ENCODE measurements around the gene FNDC3B. TPM values are rescaled to one million over a fixed set of nuclear protein-coding genes. Genes with fewer than 3 reads are reported as not detected.

FNDC3B gene
- total RNA-seq, 2 donors from 2014 or later = 17.6 to 17.9 TPM

DNA sequence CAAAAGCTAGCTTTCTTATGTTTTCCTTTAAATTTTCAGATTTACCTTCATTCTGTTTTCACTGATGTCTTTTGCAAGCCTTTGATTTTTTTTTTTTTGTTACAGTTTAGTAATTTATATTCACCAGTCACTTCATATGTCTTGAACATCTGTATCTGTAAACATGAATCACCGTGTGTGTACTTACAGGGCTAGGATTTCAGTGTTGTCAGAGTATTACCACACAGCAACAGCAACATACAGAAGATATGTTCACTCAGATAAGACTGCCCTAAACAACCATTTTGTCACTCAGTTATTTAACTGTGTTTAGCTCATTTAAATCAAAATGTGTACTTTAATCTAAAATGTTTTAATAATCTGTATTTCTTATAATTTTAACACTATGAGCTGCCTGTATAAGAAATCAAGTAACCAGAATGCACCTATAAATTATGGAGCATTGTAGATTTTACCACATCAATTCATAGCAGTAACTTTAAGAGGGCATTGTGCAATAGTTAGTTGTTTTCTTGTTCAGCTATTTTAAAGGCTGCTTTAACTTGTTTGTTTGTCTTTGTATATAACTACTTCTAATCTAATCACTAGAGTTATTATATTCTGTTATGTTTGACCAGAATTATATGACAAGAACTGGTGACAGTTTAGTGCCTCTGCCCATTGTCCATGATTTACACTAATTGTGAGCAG, 358.5 kb downstream of the FNDC3B start:
- peaks cover 8% of the 10 kb centered on the region for H3K9me3 Mint-ChIP-seq
- no peak for ATAC-seq (replicated peaks)
- H3K36me3 Mint-ChIP-seq (ENCODE audit: low read depth) = peaks cover 38% of the 10 kb centered on the region
- no peaks in the 10 kb centered on the region for H3K27me3 Mint-ChIP-seq
- no peak overlapping the region for H3K4me3 Mint-ChIP-seq
- no peaks in the 10 kb centered on the region for H3K4me1 Mint-ChIP-seq
- H3K27ac Mint-ChIP-seq = no peak overlapping the region

DNA sequence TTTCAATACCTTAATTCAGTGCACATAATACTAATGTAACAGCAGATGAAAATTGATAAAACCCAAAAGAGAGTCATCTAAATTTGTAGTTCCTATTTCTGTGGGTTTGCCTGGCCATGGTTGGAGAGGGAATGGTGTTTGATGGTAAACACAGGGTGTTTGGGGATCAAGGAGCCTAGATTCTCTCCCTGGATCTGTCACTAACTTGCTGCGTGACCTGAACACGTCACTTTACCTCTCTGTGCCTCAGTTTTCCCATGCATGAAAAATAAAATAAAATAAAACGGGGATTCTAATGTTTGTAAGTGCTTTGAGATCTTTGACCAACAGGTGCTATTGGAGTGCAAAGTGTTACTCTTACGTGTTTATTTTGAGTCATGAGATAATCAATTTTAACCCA, 359.1 kb downstream of the FNDC3B start:
- H3K4me1 Mint-ChIP-seq = no peaks in the 10 kb centered on the region
- peaks cover 8% of the 10 kb centered on the region for H3K9me3 Mint-ChIP-seq
- H3K36me3 Mint-ChIP-seq (ENCODE audit: low read depth) = peaks cover 38% of the 10 kb centered on the region
- no peaks in the 10 kb centered on the region for H3K27me3 Mint-ChIP-seq
- no peak overlapping the region for H3K4me3 Mint-ChIP-seq
- no peak overlapping the region for H3K27ac Mint-ChIP-seq
- ATAC-seq (replicated peaks) = no peak

DNA sequence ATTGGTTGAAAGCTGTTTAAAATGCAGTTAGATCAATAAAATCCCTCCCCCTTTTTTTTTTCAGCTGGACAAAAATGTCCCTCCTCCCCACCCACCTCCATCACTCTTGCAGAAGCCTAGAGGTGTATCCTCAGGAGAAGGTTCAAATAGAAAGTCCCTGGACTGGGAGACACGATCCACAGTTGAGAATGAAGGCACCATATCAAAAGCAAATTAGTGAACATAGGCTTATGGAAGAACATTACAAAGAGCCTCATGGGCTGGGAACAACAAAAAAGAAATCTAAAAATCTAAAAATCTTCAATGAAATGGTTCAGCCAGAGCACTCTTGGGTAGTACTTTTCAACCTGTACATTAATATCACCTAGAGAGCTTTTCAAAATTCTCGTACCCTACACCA, 362.7 kb downstream of the FNDC3B start:
- no peak overlapping the region for H3K27ac Mint-ChIP-seq
- ATAC-seq (replicated peaks) = no peak
- no peaks in the 10 kb centered on the region for H3K4me1 Mint-ChIP-seq
- H3K9me3 Mint-ChIP-seq = peaks cover 8% of the 10 kb centered on the region
- no peaks in the 10 kb centered on the region for H3K27me3 Mint-ChIP-seq
- H3K36me3 Mint-ChIP-seq (ENCODE audit: low read depth) = peaks cover 34% of the 10 kb centered on the region
- no peak overlapping the region for H3K4me3 Mint-ChIP-seq

DNA sequence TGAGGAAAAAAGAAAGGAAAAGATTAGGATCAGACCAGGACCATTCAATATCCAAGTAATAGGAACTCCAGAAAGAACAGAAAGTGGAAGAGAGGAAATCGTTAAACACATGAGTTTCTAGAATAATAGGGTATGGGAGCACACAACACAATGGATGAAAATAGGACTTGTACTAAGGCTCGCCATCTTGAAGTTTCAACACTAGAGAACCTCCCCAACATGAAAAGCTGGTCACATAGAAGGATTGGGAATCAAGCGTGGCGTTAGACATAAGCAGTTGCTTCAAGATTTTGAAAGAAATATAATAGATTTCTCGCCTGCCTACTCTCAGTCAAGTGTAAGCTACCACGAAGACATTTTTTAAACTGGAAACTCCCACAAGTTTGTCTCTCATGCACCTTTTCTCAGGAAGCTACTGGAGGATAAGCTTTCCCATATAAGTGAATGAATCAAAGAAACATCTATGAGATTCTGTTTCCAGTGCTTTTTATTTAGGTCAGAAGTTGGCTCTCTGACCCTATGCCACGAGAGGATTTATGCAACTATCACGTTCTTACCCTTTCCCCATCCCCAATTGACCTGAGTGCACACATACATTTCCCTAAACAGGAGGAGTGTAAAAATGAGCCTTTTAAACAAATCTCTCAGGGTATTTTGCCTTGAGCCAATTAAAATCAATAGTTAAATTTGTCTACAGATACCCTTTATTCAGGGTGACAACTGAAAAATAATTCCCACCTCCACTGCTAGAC, 363.7 kb downstream of the FNDC3B start:
- no peaks in the 10 kb centered on the region for H3K4me1 Mint-ChIP-seq
- no peaks in the 10 kb centered on the region for H3K27me3 Mint-ChIP-seq
- H3K4me3 Mint-ChIP-seq = no peak overlapping the region
- H3K27ac Mint-ChIP-seq = no peak overlapping the region
- H3K36me3 Mint-ChIP-seq (ENCODE audit: low read depth) = peaks cover 30% of the 10 kb centered on the region
- peaks cover 8% of the 10 kb centered on the region for H3K9me3 Mint-ChIP-seq
- no peak for ATAC-seq (replicated peaks)

DNA sequence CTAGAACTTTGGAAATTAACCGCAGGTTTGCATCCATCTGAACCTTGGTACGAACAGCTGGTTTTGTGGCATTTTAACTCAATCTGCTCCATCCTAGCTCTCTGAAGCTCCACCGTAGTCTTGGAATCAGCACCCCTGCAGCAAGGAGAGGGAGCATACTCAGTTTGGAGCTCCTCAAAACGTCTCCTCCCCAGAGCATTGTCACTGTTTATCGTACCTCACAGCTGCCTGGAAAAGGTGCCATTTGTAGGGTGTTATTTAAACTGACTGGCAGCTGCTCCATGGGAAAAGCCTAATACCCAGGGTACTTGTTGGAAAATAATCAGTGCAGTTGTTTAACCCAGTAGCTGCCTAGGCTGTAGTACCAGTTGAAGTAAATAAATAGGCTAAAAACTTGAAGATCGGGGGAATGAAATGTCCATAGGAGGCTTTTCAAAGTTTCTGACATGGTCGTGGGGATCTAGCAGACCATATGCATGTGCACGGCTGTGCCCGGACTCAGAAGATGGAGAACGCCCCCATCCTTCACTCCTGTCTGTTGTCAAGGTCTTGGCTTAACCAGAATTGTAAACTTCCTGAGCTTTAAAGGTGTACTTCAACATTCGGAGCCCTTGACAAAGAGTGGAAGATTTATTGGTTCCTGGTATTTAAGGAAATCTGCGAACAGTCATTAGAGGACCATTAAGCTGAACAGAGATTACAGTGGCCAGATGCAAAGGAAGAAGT, 365.0 kb downstream of the FNDC3B start:
- Mint-ChIP-seq H3K27me3 (no peaks in the 10 kb centered on the region), H3K36me3 (ENCODE audit: low read depth) (peaks cover 21% of the 10 kb centered on the region), H3K4me1 (no peaks in the 10 kb centered on the region)

DNA sequence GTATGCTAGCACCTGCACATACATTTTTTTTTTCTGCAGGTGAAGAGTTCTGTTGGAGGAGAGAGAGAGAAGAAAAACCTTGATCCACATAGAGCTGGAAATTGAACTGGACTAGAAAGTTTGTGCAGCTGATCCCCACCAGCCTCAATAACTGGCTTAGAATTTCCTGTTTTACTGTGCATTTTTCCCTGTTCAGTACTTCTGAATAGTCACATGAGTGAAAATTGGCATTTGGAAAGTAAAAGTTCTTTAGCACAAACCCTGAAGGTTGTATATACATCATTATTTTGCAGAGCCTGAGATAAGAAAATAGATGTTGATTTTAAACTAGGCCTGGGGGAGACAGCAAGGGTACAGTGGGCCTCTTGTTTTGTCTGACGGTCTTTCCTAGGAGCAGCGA, 366.5 kb downstream of the FNDC3B start:
- peaks cover 8% of the 10 kb centered on the region for H3K9me3 Mint-ChIP-seq
- H3K36me3 Mint-ChIP-seq (ENCODE audit: low read depth) = peaks cover 11% of the 10 kb centered on the region
- no peaks in the 10 kb centered on the region for H3K27me3 Mint-ChIP-seq
- no peak overlapping the region for H3K4me3 Mint-ChIP-seq
- ATAC-seq (replicated peaks) = no peak
- H3K4me1 Mint-ChIP-seq = no peaks in the 10 kb centered on the region
- H3K27ac Mint-ChIP-seq = no peak overlapping the region

More for the DNA sequence above, 365.0 kb downstream of the FNDC3B start:
- Mint-ChIP-seq H3K4me3 (no peak overlapping the region), H3K27ac (no peak overlapping the region), H3K9me3 (peaks cover 8% of the 10 kb centered on the region)
- no peak for ATAC-seq (replicated peaks)

DNA sequence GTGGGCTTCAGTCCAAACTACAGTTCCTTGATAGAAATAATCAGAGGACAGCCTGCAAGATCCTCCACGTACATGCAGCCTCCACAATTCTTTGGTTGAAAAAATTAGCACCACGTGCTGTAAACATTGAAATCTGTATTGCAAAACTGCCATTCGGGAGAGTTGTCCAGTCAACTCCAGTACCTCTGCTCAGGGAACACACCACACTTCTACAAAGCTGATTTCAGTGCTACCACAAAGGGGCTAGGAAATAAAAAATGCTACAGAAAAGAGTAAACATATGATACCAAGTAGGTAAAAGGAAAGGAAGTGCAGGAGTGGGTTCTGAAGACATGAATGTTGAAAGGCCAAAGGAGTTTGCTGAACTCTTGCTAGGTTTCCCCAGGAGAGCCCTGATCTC, 368.5 kb downstream of the FNDC3B start:
- H3K9me3 Mint-ChIP-seq = peaks cover under 1% of the 10 kb centered on the region
- H3K4me1 Mint-ChIP-seq = no peaks in the 10 kb centered on the region
- no peak overlapping the region for H3K27ac Mint-ChIP-seq
- no peaks in the 10 kb centered on the region for H3K27me3 Mint-ChIP-seq
- no peak overlapping the region for H3K4me3 Mint-ChIP-seq
- no peak for ATAC-seq (replicated peaks)
- no peaks in the 10 kb centered on the region for H3K36me3 Mint-ChIP-seq (ENCODE audit: low read depth)

DNA sequence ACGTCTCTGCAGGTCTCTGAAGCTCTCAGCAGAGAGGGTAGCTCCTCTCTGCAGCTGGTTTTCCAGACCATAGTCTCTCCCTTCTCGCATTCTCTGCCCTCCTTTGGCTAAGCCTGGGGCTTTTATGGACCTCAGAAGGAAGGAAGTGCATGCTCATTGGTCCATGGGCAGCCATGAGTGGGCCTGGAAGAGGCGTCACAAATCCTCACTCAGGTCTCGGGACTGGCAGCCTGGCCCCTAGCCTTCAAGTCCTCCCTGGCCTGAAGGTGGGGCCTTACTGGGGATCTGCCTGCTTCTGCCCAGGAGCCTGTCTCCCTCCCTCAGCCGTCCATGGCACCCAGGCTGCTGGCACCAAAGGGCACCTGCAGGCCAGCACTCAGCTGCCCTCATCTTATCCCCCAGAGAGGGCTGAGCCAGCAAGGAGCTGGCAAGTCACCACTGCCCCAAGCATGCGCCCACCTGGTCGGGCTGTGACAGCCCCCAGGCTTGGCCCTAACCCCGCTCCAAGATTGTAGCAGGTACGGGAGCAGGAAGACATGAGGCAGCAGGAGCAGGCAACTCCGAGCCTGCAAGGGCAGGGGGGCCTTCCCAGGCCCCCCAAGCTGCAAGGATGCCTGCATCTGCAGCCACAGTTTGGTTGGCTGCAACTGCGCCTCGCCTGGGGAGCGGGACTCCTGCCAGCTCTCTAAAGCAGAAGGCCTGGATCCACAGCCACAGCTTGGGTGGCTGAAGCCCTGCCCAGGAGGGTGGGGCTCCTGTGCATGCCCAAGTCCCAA, 371.5 kb downstream of the FNDC3B start:
- Mint-ChIP-seq H3K4me3 (no peak overlapping the region), H3K4me1 (no peaks in the 10 kb centered on the region), H3K27ac (no peak overlapping the region), H3K36me3 (ENCODE audit: low read depth) (no peaks in the 10 kb centered on the region), H3K9me3 (no peaks in the 10 kb centered on the region), H3K27me3 (peaks cover 10% of the 10 kb centered on the region)
- ATAC-seq (replicated peaks) = no peak

DNA sequence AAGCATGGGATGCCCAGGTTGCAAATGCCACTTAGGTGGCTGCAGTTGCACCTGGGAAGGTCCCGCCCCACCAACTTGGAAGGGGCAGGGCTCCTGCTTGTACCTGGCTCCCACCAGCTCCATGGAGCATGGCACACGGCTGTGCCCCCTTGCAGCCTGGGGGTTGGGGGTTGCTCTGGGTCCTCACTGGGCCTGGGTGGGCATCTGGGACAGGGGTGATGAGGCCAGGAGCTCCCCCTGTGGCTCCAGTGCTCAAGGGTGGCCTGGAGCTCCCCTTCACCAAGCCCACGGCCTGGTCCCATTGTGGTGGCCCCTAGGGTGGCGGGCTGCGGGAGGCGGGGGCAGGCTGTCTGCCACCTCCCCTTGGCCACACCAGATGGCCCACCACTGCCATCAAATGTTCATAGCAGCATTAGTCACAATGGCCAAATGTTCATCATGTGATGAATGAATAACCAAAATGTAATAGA, 372.1 kb downstream of the FNDC3B start:
- Mint-ChIP-seq H3K4me1 (no peaks in the 10 kb centered on the region), H3K27ac (no peak overlapping the region), H3K4me3 (no peak overlapping the region), H3K27me3 (peaks cover 12% of the 10 kb centered on the region), H3K36me3 (ENCODE audit: low read depth) (no peaks in the 10 kb centered on the region), H3K9me3 (no peaks in the 10 kb centered on the region)
- ATAC-seq (replicated peaks) = no peak

DNA sequence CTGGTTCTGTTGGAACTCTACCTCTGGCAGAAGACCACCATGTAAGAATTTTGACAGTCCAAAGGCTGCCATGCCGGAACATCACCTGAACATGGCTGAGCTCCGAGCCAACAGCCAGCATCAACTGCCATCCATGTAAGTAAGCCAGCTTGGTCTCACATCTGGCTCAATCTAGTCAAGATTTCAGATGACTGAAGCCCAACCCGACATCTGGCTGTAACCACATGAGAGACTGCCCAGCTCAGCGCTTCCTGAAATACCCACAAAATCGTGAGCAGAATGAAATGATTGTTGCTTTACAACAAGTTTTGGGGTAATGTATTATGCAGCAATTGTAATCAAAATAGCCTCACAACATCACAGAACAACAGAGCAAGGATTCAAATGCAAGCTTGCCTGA, 375.9 kb downstream of the FNDC3B start:
- peaks cover 33% of the 10 kb centered on the region for H3K27me3 Mint-ChIP-seq
- no peaks in the 10 kb centered on the region for H3K36me3 Mint-ChIP-seq (ENCODE audit: low read depth)
- H3K9me3 Mint-ChIP-seq = no peaks in the 10 kb centered on the region
- no peaks in the 10 kb centered on the region for H3K4me1 Mint-ChIP-seq
- no peak overlapping the region for H3K27ac Mint-ChIP-seq
- ATAC-seq (replicated peaks) = no peak
- H3K4me3 Mint-ChIP-seq = no peak overlapping the region

DNA sequence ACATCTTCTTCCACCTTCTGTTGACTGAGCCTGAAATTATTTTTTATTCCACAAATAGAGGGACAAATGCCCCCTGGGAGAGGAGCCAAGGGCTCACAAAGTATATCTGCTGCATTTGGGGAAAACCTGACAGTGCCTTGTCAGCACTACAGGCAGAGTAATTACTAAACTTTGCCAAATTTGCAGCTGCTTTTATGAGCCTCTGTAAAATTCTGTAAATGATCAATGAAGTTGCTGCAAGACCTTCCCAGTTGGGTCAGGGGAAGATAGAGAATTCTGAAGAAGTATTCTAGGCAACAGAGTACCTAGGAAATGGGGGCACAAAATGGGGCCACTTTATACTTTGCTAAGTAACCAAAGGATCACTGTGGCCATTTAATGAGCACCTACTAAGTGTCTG, 398.3 kb downstream of the FNDC3B start:
- Mint-ChIP-seq H3K9me3 (peaks cover 7% of the 10 kb centered on the region), H3K27me3 (peaks cover 15% of the 10 kb centered on the region), H3K27ac (no peak overlapping the region), H3K4me3 (no peak overlapping the region), H3K4me1 (no peaks in the 10 kb centered on the region), H3K36me3 (ENCODE audit: low read depth) (no peaks in the 10 kb centered on the region)
- no peak for ATAC-seq (replicated peaks)

DNA sequence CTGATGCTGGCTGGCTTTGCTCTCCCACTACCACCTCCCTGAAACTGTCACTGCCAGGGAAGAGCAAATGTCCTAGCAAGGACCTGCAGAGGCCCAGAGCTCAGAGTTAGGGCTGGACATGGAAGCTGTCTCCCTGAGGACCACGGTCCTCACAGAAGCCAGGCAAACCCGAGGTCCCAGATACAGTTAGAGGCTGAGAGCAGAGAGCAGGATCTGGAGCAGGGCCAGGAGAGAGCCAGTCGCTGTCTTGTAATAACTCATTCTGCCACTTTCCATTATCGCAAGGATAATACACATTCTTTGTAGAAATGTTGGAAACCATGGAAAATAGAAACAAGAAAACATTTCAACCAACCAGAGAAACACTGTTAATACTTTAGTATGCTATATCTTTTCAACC, 398.8 kb downstream of the FNDC3B start:
- Mint-ChIP-seq H3K27ac (no peak overlapping the region), H3K27me3 (peaks cover 17% of the 10 kb centered on the region), H3K9me3 (peaks cover 6% of the 10 kb centered on the region), H3K36me3 (ENCODE audit: low read depth) (no peaks in the 10 kb centered on the region), H3K4me3 (no peak overlapping the region), H3K4me1 (no peaks in the 10 kb centered on the region)
- no peak for ATAC-seq (replicated peaks)

DNA sequence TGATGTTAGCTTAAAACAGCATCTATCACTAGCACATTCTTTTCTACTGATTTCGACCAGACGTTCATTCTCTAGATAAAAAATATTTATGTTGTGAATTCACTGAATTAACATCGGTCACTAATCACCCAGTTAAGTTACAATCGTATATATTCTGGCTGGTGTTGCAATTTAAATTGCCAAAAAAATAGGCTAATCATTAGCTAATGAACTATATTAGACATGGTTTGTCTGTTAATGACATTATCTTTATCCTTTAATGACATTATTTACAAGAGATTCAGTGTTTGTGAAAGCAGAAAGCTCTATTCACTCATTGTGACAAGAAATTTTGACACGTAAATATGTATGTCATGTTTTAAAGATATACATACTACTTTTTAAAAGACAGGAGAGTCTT, 402.2 kb downstream of the FNDC3B start:
- Mint-ChIP-seq H3K36me3 (ENCODE audit: low read depth) (no peaks in the 10 kb centered on the region), H3K4me1 (no peaks in the 10 kb centered on the region), H3K4me3 (no peak overlapping the region), H3K9me3 (no peaks in the 10 kb centered on the region), H3K27me3 (peaks cover 33% of the 10 kb centered on the region), H3K27ac (no peak overlapping the region)
- ATAC-seq (replicated peaks) = no peak

DNA sequence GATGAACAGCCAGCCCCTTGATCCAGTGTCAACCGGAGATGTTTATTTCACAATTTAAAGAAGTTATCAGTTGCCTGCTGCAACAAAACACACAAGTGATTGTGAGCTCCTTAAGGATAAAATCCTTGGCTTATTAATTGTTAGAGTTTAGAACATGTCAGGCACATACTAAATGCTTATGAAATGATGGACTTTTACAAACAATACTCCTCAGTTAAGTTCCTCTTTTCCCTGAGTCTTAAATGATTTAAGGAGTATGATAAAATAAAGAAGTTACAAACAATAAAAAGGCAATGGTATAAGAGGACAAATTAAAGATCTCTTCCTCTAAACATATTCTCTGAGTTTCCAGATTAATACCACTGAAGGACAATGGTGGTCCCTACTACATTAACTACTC, 403.2 kb downstream of the FNDC3B start:
- Mint-ChIP-seq H3K27ac (no peak overlapping the region), H3K9me3 (no peaks in the 10 kb centered on the region), H3K36me3 (ENCODE audit: low read depth) (peaks cover 7% of the 10 kb centered on the region), H3K27me3 (peaks cover 43% of the 10 kb centered on the region), H3K4me1 (peaks cover 7% of the 10 kb centered on the region), H3K4me3 (no peak overlapping the region)
- ATAC-seq (replicated peaks) = no peak
